ENCODE measurements around the gene OR6P1. TPM values are rescaled to one million over a fixed set of nuclear protein-coding genes. Genes with fewer than 3 reads are reported as not detected.

Gene OR6P1
- not detected for total RNA-seq
- not detected for polyA plus RNA-seq

DNA sequence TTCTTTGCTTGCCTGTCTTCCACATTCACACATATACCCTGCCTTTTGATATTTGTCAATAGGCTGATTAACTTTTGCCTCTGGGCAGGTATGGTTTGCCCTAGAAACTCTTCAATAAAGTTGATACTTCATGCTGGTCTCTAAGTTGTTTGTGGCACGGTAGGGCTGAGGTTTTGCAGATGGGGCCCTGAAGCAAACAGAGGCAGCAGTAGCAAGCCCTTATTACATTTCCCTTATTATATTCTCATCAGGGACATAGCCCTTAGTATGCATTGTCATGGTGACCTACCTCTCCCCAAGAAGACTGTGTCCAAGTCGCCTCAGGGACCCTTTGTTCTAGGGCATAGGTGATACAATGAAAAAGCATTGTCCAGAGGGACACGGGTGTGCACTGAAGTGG lies at the start of gene OR6P1:
Gene OR6P1, minus strand, starts transcription at position 101 of the 400 bp plus-strand sequence. CDS start 6,976 bp downstream, outside the sequence.
- H3K36me3 ChIP-seq, result no peaks in the 10 kb centered on the region
- WGBS, 2 donors, result 65 to 75% methylated on average over 3 of the region's 3 CpGs
- H3K4me3 ChIP-seq, result no peak within 1 kb of the TSS
- no peak within 1 kb of the TSS for H3K27ac ChIP-seq
- H3K27me3 ChIP-seq, result no peaks in the 10 kb centered on the region
- H3K4me1 ChIP-seq, result no peaks in the 10 kb centered on the region
- intact Hi-C loops (cut with DNase I), result no loop called here
- no peak for DNase-seq
- TF ChIP-seq POLR2A (IDR thresholded peaks at IDR 0.05), result no peak
- TF ChIP-seq POLR2AphosphoS5 (IDR thresholded peaks at IDR 0.05), result no peak
- TF ChIP-seq EP300 (IDR thresholded peaks at IDR 0.05), result no peak
- TF ChIP-seq, protein P1, sequence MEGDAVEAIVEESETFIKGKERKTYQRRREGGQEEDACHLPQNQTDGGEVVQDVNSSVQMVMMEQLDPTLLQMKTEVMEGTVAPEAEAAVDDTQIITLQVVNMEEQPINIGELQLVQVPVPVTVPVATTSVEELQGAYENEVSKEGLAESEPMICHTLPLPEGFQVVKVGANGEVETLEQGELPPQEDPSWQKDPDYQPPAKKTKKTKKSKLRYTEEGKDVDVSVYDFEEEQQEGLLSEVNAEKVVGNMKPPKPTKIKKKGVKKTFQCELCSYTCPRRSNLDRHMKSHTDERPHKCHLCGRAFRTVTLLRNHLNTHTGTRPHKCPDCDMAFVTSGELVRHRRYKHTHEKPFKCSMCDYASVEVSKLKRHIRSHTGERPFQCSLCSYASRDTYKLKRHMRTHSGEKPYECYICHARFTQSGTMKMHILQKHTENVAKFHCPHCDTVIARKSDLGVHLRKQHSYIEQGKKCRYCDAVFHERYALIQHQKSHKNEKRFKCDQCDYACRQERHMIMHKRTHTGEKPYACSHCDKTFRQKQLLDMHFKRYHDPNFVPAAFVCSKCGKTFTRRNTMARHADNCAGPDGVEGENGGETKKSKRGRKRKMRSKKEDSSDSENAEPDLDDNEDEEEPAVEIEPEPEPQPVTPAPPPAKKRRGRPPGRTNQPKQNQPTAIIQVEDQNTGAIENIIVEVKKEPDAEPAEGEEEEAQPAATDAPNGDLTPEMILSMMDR (IDR thresholded peaks at IDR 0.05), result no peak
- no peaks in the 10 kb centered on the region for H3K9me3 ChIP-seq

DNA sequence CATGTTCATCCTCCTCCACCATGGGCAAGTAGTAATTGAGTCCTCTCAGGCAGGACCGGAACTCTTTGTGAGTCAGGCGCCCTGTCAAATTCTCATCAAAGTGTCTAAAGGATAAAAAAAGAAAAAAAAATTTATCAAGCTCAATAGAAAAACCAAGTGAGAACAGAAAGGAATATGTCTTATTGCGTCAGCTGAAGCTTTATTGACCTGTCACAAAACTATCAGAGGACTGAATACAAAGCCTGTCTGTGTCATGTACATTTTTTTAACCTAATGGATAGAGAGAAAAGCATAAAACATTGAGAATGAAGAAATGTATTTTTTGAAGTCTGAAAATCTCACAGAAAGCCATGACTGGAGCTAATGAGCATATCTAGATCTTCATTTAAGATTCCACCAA lies 43.4 kb upstream of the OR6P1 start:
- Histone ChIP-seq H3K4me3 (no peak overlapping the region), H3K27me3 (no peaks in the 10 kb centered on the region), H3K4me1 (no peaks in the 10 kb centered on the region), H3K9me3 (no peaks in the 10 kb centered on the region), H3K27ac (no peak overlapping the region), H3K36me3 (no peaks in the 10 kb centered on the region)
- no peak for TF ChIP-seq POLR2AphosphoS5 (IDR thresholded peaks at IDR 0.05)
- TF ChIP-seq EP300 (IDR thresholded peaks at IDR 0.05), result no peak
- no peak for TF ChIP-seq POLR2A (IDR thresholded peaks at IDR 0.05)
- TF ChIP-seq, protein P1 (IDR thresholded peaks at IDR 0.05), result no peak
- DNase-seq, result no peak
- 84 to 92% methylated on average over 3 of the region's 3 CpGs for WGBS, 2 donors
- intact Hi-C loops (cut with DNase I), result no loop called here

DNA sequence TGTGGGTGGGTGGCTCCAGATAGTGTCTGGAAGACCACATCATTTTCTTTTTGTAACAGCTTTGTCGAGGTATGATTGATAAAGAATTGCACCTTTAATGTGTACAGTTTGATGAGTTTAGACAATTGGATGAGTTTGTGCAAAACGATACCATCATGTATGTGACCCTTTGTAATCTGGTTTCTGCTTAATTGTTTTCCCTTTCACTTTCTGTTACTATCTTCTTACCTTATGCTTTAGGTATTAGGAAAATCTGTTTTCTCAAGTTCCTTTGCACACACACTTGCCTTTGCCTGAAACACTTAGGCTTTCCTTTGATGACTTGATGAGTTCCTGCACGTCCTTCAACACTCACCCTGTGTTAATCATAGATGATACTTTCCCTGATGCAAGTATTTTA lies 41.5 kb upstream of the OR6P1 start:
- no peak for DNase-seq
- no peaks in the 10 kb centered on the region for H3K27me3 ChIP-seq
- 41 to 72% methylated on average over 3 of the region's 3 CpGs for WGBS, 2 donors
- H3K36me3 ChIP-seq, result no peaks in the 10 kb centered on the region
- H3K9me3 ChIP-seq, result no peaks in the 10 kb centered on the region
- H3K4me1 ChIP-seq, result no peaks in the 10 kb centered on the region
- H3K4me3 ChIP-seq, result no peak overlapping the region
- intact Hi-C loops (cut with DNase I), result no loop called here
- no peak for TF ChIP-seq EP300 (IDR thresholded peaks at IDR 0.05)
- TF ChIP-seq POLR2AphosphoS5 (IDR thresholded peaks at IDR 0.05), result no peak
- no peak for TF ChIP-seq POLR2A (IDR thresholded peaks at IDR 0.05)
- TF ChIP-seq, protein P1 (IDR thresholded peaks at IDR 0.05), result no peak
- no peak overlapping the region for H3K27ac ChIP-seq

DNA sequence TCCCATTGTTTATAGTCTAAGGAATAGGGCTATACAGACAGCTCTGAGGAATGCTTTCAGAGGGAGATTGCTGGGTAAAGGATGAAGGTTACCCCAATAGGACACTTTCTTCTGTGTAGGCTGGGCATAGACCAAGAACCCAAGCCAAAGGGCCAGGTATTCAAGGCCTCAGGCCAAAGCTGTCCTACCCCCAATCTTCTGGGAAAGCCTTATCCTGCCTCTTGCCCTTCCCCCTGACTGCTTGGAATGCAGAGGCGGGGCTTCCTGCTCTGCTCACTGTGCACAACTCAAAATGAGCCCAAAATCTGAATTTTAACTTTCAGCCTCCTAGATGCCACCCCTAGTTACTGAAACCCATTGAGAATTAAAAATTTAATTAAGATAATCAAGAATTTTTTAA lies 36.9 kb upstream of the OR6P1 start:
- WGBS, 2 donors, result 55 to 83% methylated on average over 1 of the region's 1 CpG
- H3K27me3 ChIP-seq, result no peaks in the 10 kb centered on the region
- no peak for TF ChIP-seq EP300 (IDR thresholded peaks at IDR 0.05)
- TF ChIP-seq POLR2AphosphoS5 (IDR thresholded peaks at IDR 0.05), result no peak
- TF ChIP-seq POLR2A (IDR thresholded peaks at IDR 0.05), result no peak
- H3K36me3 ChIP-seq, result no peaks in the 10 kb centered on the region
- H3K4me3 ChIP-seq, result no peak overlapping the region
- H3K9me3 ChIP-seq, result no peaks in the 10 kb centered on the region
- intact Hi-C loops (cut with DNase I), result no loop called here
- no peak for DNase-seq
- H3K4me1 ChIP-seq, result no peaks in the 10 kb centered on the region
- H3K27ac ChIP-seq, result no peak overlapping the region

GRCh38 chr1:158604968-158605367 lies 34.6 kb upstream of the OR6P1 start, which contains the start of gene OR10Z1:
Gene OR10Z1 (plus strand): TSS chr1:158605268. CDS start chr1:158606439, 1,171 bp downstream.
- H3K9me3 ChIP-seq, result no peaks in the 10 kb centered on the region
- no peak within 1 kb of the TSS for H3K27ac ChIP-seq
- TF ChIP-seq EP300 (IDR thresholded peaks at IDR 0.05) (no peak), POLR2A (IDR thresholded peaks at IDR 0.05) (no peak), POLR2AphosphoS5 (IDR thresholded peaks at IDR 0.05) (no peak)
- TF ChIP-seq, protein P1 (IDR thresholded peaks at IDR 0.05), result no peak
- no peak for DNase-seq
- no peaks in the 10 kb centered on the region for H3K27me3 ChIP-seq
- H3K36me3 ChIP-seq, result no peaks in the 10 kb centered on the region
- no peaks in the 10 kb centered on the region for H3K4me1 ChIP-seq
- WGBS, 2 donors, result 62 to 84% methylated on average over 1 of the region's 1 CpG
- intact Hi-C loops (cut with DNase I), result no loop called here
- H3K4me3 ChIP-seq, result no peak within 1 kb of the TSS
